NK-92 (cell line): ENCODE data around the gene CD300A.
"Not testable (repeated sequence)": the region's sequence is repeated elsewhere in the genome, so short reads cannot be mapped to it uniquely, and the experiment has no call there.

Source experiments
- DNase-seq: peaks from one replicate; lab custom pipeline; 2025; ENCODE audit not compliant: unreplicated experiment; lab: John Stamatoyannopoulos, UW

CD300A gene

DNA sequence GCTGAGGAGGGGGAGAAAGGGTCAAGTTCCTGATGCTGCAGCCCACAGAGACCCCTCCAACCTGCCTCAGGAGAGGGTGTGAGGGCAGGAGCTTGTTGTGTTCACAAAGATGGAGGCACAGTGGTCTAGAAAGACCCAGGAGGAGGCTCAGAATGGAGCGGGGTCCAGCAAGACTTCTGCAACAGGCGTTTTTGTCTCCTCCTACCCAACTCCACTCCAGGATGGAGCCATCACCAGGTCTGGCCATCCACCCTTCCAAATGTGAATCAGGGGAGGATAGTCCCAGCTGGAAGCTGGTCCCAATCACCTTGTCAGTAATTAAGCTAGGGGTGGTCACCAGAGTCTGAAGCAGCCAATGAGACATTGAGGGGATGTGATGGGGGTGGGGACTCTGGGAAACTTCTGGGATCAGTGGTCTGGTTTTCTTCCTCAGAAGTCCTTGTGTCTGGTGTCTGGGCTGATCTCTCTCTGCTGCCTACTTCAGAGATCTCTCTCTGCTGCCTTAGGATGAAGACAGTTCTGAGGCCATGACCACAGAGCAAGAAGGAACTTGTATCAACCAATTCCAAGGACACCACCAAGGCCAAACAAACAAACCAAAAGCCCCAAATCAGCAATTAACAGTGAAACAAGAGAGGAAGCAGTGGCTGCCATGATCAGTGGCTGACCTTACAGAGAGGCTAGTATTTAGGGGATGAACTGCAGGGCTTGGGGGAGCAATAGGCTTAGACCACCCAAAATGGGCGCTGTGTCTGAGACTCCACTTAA lies 50.3 kb downstream of the CD300A start:
- DNase-seq: no peak

DNA sequence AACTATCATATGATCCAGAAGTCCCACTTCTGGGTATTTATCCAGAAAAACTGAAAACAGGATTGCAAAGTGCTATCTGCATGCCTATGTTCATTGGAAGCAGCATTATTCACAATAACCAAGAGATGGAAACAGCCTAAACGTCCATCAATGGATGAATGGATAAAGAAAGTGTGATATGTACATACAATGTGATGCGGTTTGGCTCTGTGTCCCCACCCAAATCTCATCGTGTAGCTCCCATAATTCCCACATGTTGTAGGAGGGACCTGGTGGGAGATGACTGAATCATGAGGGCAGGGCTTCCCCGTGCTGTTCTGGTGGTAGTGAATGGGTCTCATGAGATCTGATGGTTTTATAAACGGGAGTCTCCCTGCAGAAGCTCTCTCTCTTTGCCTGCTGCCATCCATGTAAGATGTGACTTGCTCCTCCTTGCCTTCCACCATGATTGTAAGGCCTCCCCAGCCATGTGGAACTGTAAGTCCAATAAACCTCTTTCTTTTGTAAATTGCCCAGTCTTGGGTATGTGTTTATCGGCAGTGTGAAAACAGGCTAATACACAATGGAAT lies 52.1 kb downstream of the CD300A start:
- not testable (repeated sequence) for DNase-seq

DNA sequence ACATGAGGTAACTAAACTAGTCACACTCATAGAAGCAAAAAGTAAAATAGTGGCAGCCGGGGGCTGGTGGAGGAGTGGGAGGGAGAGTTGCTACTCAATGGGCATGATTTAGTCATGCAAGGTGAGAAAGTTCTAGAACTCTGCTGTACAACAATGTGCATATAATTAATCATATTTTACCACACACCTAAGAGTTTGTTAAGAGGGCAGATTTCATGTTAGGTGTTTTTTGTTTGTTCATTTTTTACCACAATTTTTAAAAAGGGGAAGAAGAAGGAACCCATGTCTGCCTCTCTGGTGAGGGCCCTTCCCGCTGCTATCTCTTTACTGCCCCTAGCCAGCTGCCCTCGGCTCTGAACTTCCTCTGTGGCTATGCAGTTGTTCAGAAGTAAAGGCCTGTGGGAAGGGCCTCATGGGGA lies 53.6 kb downstream of the CD300A start:
- no peak for DNase-seq

DNA sequence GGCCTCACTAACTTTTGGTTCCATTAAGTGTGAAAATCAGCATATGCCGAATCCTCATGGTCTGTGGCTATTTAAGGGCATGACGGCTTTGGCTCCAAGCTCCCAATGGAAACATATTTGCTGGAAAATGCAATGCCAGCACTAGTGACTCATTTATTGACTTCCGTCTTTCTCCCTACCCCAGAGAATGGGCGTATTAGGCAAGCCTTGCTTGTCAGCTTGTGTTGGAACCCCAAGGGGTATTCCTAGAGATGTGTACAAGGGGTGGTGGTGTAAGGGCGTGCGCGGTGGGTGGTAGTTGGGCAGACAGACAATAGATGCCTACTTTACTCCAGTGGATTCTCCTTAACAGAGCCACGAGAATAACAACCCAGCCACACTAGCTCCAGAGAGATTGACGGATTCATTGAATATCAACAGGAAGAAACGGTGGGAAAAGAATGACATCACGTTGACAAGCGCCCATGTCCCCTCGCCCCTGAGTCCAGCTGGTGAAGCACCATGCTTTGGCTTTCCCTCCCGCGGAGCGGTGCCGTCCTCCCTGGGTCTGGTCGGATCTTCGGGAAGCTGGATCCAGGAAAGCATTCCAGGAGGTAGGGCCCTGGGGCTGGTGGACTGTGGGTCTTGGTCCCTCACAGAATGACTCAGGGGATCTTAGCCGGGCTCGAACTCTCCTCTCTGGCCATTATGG lies 54.5 kb downstream of the CD300A start:
- no peak for DNase-seq

DNA sequence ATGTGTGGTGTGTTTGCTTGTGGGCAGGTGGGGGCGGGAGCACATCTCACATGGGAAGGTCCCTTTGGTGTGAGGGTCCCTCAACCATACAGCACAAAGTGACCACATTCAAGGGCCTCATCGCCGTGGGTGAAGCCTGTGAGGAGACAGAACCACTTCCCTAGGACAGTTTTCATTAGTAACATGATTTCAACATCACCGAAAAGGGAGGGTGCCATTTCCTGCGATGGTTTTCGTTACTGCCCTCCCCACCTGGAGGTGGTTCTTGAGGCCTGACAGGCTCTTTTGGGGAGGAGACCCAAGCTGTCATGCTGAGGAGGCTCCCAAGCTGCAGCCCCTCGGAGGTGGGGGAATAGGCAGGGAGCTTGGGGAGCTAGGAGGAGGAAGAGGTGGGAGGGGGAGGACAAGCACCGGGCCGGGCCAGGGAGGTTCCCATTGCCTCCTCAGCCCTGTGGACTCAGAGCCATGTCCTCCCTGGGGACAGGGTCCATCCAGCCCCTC lies 55.3 kb downstream of the CD300A start:
- no peak for DNase-seq

- DNase-seq: no peak
These were observed 56.1 kb downstream of the CD300A start for GRCh38 chr17:74522381-74523105.

DNA sequence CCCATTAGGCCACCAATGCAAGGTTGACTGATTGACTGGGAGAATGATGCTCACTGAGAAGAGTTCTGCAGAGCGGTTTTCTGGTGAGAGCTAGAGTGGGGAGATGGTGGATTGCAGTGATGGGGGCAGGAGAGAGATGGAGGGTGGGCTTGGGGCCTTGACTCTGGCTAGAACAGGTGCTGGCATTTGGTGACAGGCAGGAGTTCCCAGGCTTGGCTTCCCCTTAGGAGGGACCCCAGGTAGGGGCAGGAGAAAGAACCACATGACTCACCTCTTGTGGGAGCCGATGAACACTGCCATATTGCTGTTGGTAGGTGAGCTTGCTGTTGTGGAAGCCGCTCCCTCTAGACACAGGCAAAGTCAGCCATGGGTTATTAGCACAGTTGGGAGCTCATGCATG lies 56.9 kb downstream of the CD300A start:
- no peak for DNase-seq

- DNase-seq: no peak
These were observed 58.4 kb downstream of the CD300A start for GRCh38 chr17:74524653-74525464.

DNA sequence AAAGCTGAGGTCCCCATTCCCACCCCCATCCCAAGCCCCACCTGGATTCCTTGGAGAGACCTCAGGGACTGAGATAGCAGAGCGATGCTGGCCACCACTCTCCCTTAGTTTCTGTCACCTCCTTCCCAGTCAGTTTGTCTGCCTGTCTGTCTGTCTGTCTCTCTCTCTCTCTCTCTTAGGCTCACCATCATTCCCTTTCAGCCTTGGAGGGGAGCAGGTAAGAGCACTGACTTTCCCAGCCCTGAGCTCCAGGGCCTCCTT lies 59.0 kb downstream of the CD300A start:
- no peak for DNase-seq

GRCh38 chr17:74525781-74526288 lies 59.4 kb downstream of the CD300A start:
- no peak for DNase-seq

- DNase-seq: no peak
These were observed 60.2 kb downstream of the CD300A start for GRCh38 chr17:74526681-74527080.

DNA sequence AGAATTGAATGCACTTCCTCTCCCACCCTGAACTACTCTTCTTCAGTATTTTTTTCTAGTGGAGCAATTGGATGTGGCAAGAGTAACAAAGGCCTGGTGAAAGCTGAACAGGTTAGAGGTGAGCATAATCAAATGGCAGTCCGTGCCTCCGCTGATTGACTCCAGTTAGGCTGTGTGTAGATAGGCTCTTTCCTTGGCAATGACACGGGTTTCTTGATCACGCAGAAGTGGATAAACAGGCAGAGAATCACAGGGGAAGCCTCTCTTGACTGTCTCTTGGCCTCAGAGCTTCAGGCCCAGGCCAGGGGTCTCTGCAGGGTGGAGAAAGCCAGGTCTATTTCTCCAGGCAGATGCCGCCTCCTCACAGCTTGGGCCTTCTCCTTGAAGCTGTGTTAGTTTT lies 60.6 kb downstream of the CD300A start:
- DNase-seq: no peak

GRCh38 chr17:74527756-74528155 lies 61.3 kb downstream of the CD300A start:
- DNase-seq: no peak

- no peak for DNase-seq
These were observed 62.2 kb downstream of the CD300A start for GRCh38 chr17:74528491-74529199.

DNA sequence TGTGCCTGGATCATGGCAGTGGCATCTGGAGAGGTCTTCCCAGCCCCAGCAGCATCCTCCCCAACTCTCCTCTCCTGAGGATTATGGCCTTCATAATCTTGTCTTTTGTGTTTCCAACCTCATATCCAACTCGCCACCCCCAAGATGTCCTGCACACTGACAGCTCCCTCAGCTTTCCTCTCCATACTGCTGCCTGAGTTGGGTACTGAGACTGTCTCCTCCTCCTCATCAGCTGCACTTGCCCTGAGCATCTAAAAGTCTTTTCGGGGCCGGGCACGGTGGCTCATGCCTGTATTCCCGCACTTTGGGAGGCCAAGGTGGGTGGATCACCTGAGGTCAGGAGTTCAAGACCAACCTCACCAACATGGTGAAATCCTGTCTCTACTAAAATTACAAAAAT lies 62.8 kb downstream of the CD300A start:
- no peak for DNase-seq

GRCh38 chr17:74530831-74531150 lies 64.4 kb downstream of the CD300A start:
- DNase-seq: no peak

GRCh38 chr17:74531231-74531761 lies 64.9 kb downstream of the CD300A start, which contains the start of gene CD300LB:
Gene CD300LB, minus strand, starts transcription at chr17:74531475. Its CDS starts 125 bp downstream, at chr17:74531350.
- no peak for DNase-seq

DNA sequence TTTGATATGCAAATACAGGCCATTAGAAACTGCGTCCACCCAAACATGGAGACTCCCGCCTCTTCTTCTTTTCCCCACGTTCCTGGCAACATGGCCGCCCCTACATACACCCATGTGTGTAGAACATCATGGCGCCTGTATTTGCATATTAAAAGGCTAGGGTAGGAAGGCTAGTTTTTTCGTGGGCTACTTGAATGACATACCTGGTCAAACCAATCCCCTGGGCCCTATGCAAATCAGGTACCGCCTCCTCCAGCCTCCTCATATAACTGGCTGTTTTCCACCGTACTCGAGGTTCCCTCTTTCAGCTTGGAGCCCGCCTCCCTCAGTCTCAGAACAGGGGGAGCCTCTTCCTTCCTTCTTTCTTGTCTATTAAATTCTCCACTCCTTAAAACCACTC lies 65.7 kb downstream of the CD300A start:
- no peak for DNase-seq
